NOMO-1 (cell line): ENCODE data around the gene LIF.

Experiments
- DNase-seq, 2 experiments: peaks; one replicate each; lab custom pipeline; 2025; ENCODE audit not compliant: unreplicated experiment in 2 of 2; lab: John Stamatoyannopoulos, UW

The LIF gene

DNA sequence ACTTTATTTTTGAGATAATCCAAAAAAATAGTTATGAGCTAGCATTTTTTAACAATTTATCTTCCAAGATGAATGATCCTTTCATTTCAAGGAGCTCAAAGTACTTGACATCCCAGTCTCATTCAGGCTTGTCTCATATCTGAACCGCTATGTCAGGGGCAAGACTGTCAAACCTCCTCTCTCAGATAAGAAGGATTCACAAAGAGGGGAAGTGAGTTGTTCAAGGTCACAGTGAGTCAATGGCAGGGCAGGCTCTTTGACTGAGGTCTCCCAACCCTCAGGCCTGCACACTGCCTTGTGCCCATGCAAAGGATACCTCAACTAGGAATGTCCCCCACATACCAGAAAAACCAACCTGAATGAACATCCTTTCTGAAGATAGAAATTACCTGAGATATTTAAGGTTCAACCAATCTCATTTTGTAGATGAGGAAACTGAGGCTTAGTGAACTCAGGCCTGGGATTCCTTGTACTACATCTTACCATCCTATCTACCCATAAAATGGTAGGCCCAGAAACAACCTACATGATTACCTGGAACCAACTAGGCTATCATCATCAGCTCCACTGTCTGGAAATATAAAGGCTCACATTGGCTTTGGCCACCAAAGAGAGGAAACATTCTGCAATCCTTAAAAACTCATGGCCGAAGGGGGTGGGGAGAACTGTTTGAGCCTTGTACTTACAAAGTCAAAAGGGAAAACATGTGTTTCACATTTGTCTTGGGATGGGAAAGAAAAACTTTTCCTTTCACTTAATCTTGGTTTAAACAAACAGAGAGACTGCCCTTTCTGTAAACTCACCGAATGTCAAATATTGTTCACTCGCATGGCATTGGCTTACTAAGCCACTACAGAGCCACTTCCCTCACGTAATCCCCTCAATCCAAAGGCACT is 51.1 kb downstream of the LIF start:
- peak in 1 of 2 experiments; percentile 56 for DNase-seq

DNA sequence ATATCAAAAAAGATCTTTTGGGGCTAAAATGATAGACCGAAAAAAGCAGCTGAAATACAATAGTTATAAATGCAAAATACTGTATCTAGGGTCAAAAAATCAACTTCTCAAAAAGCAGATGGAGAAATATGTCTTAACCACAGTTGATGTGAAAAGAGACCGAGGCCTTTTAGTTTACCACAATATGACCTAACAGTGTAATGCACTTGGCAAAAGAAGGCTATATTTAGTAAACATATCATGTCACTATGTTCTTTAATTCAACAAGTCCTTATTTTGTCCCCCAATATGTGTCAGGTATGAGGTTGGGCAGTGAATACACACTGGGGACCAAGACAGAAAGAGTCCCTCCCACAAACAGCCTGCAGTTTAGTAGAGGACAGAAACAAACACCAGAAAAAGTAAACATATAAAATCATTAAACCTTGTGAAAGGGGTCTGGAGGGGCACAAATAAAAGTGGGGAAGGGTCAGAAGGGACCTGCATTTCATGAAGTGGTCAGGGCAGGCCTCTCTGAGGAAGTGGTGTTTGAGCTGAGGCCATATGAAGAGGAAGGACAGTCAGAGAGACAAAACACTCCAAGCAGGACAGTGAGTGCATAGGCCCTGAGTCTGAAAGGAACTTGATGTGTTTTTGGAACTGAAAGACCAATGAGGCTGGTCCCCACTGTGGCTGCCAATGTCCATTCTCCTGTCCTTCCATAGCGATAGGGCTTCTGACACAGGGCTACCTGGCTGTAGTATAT is 53.4 kb downstream of the LIF start:
- DNase-seq = peak; percentile 58 to 90

DNA sequence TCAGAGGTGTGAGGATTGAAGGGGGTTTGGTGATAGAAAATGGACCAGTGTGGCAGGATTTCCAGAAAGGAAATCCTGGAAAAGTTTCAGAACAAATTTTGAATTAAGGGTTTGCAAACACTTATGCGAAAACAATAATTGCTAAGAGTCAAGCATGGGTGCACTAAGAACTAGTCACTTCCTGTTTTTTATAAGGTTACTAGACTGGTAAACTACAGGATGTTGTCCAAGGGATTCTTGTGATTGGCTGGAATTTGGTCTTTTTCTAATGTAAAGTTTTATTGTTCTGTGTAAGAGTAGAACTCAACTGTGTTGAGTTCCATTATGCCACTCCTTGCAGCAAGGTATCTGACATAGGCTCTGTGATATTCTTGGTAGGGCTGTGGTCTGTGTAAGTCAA is 54.1 kb downstream of the LIF start:
- DNase-seq = peak in 1 of 2 experiments; percentile 30

DNA sequence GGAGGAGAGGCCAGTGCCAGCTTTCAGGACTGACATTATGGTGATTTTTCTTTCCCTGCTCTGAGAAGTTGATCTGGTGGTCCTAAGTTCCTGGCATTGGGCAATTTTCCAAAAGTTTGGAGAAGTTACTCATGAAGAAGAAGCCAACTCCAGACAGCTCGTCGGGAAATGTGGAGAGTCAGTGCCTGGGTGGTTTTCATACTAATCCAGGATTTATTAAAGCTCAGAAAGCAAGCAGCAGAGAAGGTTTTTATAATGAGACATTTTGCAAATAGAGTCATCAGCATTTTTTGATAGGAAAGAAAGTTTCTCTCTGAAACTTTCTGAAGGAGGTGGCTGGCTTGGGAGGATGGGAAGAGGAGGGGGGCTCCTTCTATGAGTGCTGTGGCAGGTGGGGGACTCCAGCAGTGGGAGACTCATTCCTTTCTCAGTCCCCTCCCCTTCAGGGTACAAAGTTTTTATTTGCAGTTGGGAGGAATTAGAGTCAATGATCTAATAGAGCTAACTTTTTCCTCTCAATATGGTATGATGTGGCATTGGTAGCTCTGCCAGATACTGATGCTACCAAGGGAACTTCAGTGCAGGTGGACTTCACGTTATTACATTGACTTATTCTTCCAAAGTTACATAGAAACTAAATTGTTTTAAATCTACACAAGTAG is 55.4 kb downstream of the LIF start:
- no peak for DNase-seq

DNA sequence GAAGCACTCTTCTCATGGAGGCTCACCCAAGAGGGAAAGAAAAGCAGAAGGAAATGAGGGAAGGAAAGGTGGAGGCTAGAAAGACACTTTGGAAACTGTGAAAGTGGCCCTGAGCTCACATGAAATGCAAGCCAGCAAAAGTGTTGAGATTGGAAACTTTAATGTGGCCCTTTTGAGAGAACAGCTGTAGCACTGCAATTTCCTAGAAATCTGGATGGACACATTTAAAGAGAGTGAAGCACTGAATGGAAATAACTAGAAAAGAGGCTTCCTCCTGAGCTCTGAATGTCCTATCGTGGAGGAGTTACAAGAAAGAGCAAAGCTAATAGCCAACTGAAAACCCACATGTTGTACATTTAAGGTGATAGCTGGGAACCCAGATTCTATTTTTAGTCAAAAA is 56.0 kb downstream of the LIF start:
- DNase-seq = no peak
